H1 (cell line): ENCODE data around the gene ARID1B. TPM values are rescaled to one million over a fixed set of nuclear protein-coding genes. Genes with fewer than 3 reads are reported as not detected.

ENCODE experiments used
- CBX5 ChIP-seq: fragments of 300-800, 300-1000 bp; sonication (generic); IDR thresholded peaks from 2 replicates; pipeline ENCODE4 v1.7.1; 2016; ENCODE audit warnings: antibody characterized with exemption, low read length, low read depth
- EP300 ChIP-seq, 2 experiments: IDR thresholded peaks; 1 replicate in 1 of 2; 2 replicates in 1 of 2; pipeline ENCODE4 v1.6.1; 2011 to 2012; ENCODE audit warnings: low read depth in 2 of 2, low read length in 2 of 2, mild to moderate bottlenecking in 2 of 2, borderline replicate concordance in 1 of 2, inconsistent platforms in 1 of 2, moderate library complexity in 1 of 2
- HDAC2 ChIP-seq, 2 experiments: fragments of 300-600 bp in 1 of 2; sonication (generic) in 1 of 2; IDR thresholded peaks; 2 replicates each; pipeline ENCODE4 v1.6.1; 2011 to 2012; ENCODE audit warnings: low read depth in 2 of 2, low read length in 2 of 2, mild to moderate bottlenecking in 2 of 2, moderate library complexity in 2 of 2, borderline replicate concordance in 1 of 2, inconsistent platforms in 1 of 2
- HDAC6 ChIP-seq: IDR thresholded peaks from one replicate; pipeline ENCODE4 v1.7.1; 2012; ENCODE audit warnings: low read depth, mild to moderate bottlenecking, inconsistent platforms, low read length, moderate library complexity
- KDM1A ChIP-seq: fragments of 200-600, 300-600 bp; sonication (generic); IDR thresholded peaks from 2 replicates; pipeline ENCODE4 v1.7.1; 2016; ENCODE audit warnings: mild to moderate bottlenecking, low read length, borderline replicate concordance
- TBP ChIP-seq: IDR thresholded peaks from 2 replicates; pipeline ENCODE4 v1.6.1; 2011; ENCODE audit warnings: low read depth, low read length, improper control_type of control experiment
- YY1 ChIP-seq: IDR thresholded peaks from 2 replicates; pipeline ENCODE4 v1.6.1; 2011; ENCODE audit warnings: low read depth, mild to moderate bottlenecking, low read length
- polyA plus RNA-seq, 7 experiments: library from polyadenylated mRNA; depleted of rRNA in 3 of 7; stranded (reverse) in 5 of 7; unstranded in 2 of 7; fragments of >200 nt in 5 of 7; fragments of 200-250 nt in 2 of 7; gene quantifications; 1 replicate in 5 of 7; 2 replicates in 1 of 7; 4 replicates in 1 of 7; pipeline versions ENCODE4 v1.2.1 to v1.2.3, GENCODE V29; 2011 to 2013; ENCODE audit warnings: missing spikeins in 2 of 7, mixed read lengths in 2 of 7
- total RNA-seq: library from RNA; stranded (reverse); fragmentation: NEBNext Ultra II Directional; extraction: Animal tissue kit (Norgen Biotek cat#: 25700); gene quantifications from 2 replicates; pipeline ENCODE4 v1.2.1, GENCODE V29; 2021
- TF ChIP-seq, protein P1 (sequence below): IDR thresholded peaks from 2 replicates; pipeline ENCODE4 v1.6.1; 2012; ENCODE audit warnings: inconsistent platforms

Gene ARID1B
- total and polyA plus RNA-seq, 2 of the 8 experiments (the other 6 are each of a cell fraction or from before 2014, with no cell fraction given) = 24.3 to 70.3 TPM

DNA sequence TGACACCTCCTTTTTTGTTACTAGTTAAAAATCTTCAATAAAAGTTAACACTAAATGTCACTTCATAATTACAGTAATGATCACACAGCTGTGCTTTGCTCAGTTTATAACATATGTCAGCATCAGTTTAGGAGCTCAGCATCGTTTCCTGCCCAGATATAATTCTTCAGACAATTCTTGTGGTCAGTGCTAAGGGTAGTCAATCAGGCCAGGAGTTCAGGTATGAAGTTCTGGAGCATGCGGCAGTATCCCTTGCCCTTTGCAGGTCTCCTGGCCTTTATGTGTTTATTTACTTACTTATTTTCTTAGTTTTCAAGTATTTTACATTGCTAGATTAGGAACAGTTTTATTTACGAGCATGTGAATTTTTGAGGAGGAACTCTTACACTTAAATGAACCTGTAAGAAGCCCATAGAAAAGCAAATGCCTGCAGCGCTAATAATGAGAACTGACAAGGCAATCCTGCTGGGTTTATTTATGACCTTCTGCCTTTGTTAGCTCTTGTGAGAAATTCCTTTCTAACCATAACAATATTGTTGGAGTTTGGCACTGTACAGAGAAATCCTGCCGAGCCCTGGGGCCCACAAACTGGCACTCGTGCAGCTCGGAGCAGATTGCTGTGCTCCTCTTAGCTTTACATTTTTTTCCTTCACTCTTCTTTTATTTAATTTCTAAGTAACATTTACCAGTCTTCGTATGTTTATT lies 293.4 kb downstream of the ARID1B start (continued):
- TF ChIP-seq EP300 (IDR thresholded peaks at IDR 0.05; ENCODE audit: borderline replicate concordance in 1 of 2, low read depth in 2 of 2, low read length in 2 of 2) (no peak), CBX5 (no peak), HDAC6 (no peak), HDAC2 (IDR thresholded peaks at IDR 0.05; ENCODE audit: borderline replicate concordance in 1 of 2, low read depth in 2 of 2, low read length in 2 of 2) (no peak), YY1 (no peak), KDM1A (no peak), TBP (no peak)
- TF ChIP-seq, protein P1, sequence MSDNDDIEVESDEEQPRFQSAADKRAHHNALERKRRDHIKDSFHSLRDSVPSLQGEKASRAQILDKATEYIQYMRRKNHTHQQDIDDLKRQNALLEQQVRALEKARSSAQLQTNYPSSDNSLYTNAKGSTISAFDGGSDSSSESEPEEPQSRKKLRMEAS = no peak
- TF ChIP-seq, all 59 proteins: peak for 0
